ENCODE results near the gene CNOT9. TPM values are rescaled to one million over a fixed set of nuclear protein-coding genes. Genes with fewer than 3 reads are reported as not detected.
"Not testable (repeated sequence)": the region's sequence is repeated elsewhere in the genome, so short reads cannot be mapped to it uniquely, and the experiment has no call there.

Gene CNOT9
- total and polyA plus RNA-seq, 9 donors, result 16.2 to 53.9 (median 33.2) TPM

DNA sequence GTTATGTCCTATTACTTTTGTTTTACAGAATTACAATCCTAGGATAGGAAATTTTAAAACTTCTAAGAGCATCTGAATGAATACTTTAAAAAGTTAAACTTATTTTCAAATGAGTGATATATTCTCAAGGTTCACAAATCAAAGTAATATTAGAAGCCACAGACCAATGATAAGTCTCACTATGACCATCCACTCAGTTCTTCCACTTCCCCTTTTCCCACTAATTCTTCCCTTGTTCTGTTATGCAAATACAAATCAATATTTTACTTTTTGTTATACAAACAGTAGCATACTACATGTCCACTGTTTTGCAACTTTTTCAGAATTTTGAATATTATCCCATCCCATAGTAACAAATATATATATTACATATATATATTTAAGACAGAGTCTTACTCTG is 20.7 kb upstream of the CNOT9 start:
- intact Hi-C loops (cut with DNase I), result no loop called here
- Histone ChIP-seq H3K27me3 (no peaks in the 10 kb centered on the region), H3K27ac (no peak overlapping the region), H3K4me3 (no peak overlapping the region), H3K9me3 (no peaks in the 10 kb centered on the region), H3K4me1 (ENCODE audit: insufficient read depth) (no peaks in the 10 kb centered on the region), H3K36me3 (no peaks in the 10 kb centered on the region)
- TF ChIP-seq EP300 (IDR thresholded peaks at IDR 0.05) (no peak), POLR2A (IDR thresholded peaks at IDR 0.05) (no peak)
- TF ChIP-seq, protein P1, sequence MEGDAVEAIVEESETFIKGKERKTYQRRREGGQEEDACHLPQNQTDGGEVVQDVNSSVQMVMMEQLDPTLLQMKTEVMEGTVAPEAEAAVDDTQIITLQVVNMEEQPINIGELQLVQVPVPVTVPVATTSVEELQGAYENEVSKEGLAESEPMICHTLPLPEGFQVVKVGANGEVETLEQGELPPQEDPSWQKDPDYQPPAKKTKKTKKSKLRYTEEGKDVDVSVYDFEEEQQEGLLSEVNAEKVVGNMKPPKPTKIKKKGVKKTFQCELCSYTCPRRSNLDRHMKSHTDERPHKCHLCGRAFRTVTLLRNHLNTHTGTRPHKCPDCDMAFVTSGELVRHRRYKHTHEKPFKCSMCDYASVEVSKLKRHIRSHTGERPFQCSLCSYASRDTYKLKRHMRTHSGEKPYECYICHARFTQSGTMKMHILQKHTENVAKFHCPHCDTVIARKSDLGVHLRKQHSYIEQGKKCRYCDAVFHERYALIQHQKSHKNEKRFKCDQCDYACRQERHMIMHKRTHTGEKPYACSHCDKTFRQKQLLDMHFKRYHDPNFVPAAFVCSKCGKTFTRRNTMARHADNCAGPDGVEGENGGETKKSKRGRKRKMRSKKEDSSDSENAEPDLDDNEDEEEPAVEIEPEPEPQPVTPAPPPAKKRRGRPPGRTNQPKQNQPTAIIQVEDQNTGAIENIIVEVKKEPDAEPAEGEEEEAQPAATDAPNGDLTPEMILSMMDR (IDR thresholded peaks at IDR 0.05), result no peak
- DNase-seq, result no peak

DNA sequence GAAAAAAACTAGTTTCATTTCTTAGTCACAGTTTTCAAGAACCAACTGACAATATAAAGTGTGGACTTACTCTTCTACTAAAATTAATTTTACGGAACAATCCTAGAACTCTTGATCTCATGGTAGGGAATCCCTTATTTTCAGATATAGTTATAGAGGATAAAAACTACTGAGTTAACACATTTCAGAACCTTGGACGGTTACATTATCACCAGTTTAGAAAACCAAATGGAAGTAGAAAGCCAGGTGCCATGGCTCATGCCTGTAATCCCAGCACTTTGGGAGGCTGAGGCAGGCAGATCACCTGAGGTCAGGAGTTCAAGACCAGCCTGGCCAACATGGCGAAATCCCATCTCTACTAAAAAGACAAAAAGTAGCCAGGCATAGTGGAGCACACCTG is 14.4 kb upstream of the CNOT9 start:
- intact Hi-C loops (cut with DNase I), result not testable (repeated sequence)
- 92 to 95% (median 93%) methylated on average over 3 of the region's 3 CpGs for WGBS, 3 donors

DNA sequence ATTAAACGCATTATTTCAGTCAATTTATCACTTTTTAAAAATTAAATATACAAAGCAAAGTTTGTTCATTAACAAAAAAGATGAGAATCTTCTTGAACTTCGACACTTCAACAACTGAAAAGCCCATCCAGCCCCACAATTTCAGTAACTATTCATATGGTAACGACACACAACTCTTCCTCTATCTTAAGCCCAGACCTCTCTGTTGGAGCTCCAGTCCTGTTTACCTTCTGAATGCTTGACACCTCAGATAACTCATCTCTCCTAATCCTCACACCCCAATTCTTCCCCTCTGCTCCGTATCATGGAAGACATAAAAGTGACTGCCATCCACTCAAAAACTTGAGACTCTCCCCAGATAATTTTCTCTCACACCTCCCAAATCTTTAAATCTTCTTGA is 13.1 kb upstream of the CNOT9 start:
- 79 to 85% (median 82%) methylated on average over 4 of the region's 4 CpGs for WGBS, 3 donors
- intact Hi-C loops (cut with DNase I), result no loop called here
- DNase-seq, result no peak

More for the DNA sequence above, 14.4 kb upstream of the CNOT9 start:
- not testable (repeated sequence) for H3K27me3 ChIP-seq; H3K4me1 ChIP-seq (ENCODE audit: insufficient read depth); DNase-seq; H3K36me3 ChIP-seq; H3K4me3 ChIP-seq; H3K27ac ChIP-seq; H3K9me3 ChIP-seq

DNA sequence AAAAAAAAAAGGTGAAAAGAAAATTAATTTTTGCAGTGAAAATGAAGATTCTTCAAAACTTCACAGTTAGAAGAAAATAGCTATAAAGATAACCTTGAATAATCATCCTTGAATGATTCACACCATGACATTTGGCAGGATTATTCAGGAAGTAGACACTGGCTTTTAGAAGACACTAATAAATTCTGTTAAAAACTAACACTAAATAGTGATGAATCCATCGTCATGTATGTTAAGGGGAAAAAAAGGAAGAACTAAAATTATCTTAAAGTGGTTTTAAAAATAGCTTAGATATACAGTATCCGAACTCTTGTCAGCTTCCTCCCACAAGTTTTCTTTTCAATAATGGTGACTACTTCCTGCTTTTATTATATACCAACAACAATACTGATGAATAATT is 10.7 kb upstream of the CNOT9 start:
- no peaks in the 10 kb centered on the region for H3K27me3 ChIP-seq
- intact Hi-C loops (cut with DNase I), result no loop called here
- H3K9me3 ChIP-seq, result no peaks in the 10 kb centered on the region
- 19 to 24% (median 22%) methylated on average over 2 of the region's 2 CpGs for WGBS, 3 donors
- TF ChIP-seq EP300 (IDR thresholded peaks at IDR 0.05) (no peak), POLR2A (IDR thresholded peaks at IDR 0.05) (no peak)
- TF ChIP-seq, protein P1 (IDR thresholded peaks at IDR 0.05), result no peak
- no peaks in the 10 kb centered on the region for H3K36me3 ChIP-seq
- H3K4me1 ChIP-seq (ENCODE audit: insufficient read depth), result peaks cover 3% of the 10 kb centered on the region
- no peak for DNase-seq
- H3K4me3 ChIP-seq, result no peak overlapping the region
- no peak overlapping the region for H3K27ac ChIP-seq

More for the DNA sequence above, 13.1 kb upstream of the CNOT9 start:
- no peaks in the 10 kb centered on the region for H3K9me3 ChIP-seq
- H3K4me1 ChIP-seq (ENCODE audit: insufficient read depth), result peaks cover 3% of the 10 kb centered on the region
- H3K36me3 ChIP-seq, result no peaks in the 10 kb centered on the region
- H3K27me3 ChIP-seq, result no peaks in the 10 kb centered on the region
- TF ChIP-seq EP300 (IDR thresholded peaks at IDR 0.05) (no peak), POLR2A (IDR thresholded peaks at IDR 0.05) (no peak)
- TF ChIP-seq, protein P1 (IDR thresholded peaks at IDR 0.05), result no peak
- no peak overlapping the region for H3K27ac ChIP-seq
- H3K4me3 ChIP-seq, result no peak overlapping the region

DNA sequence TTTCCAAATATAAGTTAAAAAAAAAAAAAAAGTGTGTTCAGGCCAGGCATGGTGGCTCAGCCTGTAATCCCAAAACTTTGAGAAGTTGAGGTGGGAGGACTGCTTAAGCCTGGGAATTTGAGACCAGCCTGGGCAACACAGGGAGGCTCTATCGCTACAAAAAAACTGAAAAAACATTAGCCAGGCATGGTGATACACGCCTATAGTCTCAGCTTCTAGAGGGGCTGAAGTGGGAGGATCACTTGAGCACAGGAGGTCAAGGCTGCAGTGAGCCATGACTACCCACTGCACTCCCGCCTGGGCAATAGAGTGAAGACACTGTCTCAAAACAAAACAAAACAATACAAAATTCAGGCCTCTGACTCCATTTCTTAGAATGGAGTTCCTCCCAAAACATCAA is 9.7 kb upstream of the CNOT9 start:
- Histone ChIP-seq H3K4me3 (no peak overlapping the region), H3K4me1 (ENCODE audit: insufficient read depth) (peaks cover 3% of the 10 kb centered on the region), H3K9me3 (no peaks in the 10 kb centered on the region), H3K27ac (peak overlapping the region in 1 of 2 donors; percentile 7), H3K36me3 (no peaks in the 10 kb centered on the region), H3K27me3 (no peaks in the 10 kb centered on the region)
- intact Hi-C loops (cut with DNase I), result no loop called here
- TF ChIP-seq, protein P1 (IDR thresholded peaks at IDR 0.05), result no peak
- TF ChIP-seq EP300 (IDR thresholded peaks at IDR 0.05), result no peak
- TF ChIP-seq POLR2A (IDR thresholded peaks at IDR 0.05), result no peak
- DNase-seq, result peak in 2 of 5 donors; percentile 27 to 48
- WGBS, 3 donors, result 14 to 30% (median 23%) methylated on average over 3 of the region's 3 CpGs
